HL-60 (cell line): ENCODE measurements around the gene TMEM60.

Source experiments
- CTCF ChIP-seq: IDR thresholded peaks from one replicate; pipeline ENCODE4 v1.5.1; 2011; ENCODE audit warnings: low read length, control low read depth, inconsistent platforms; ENCODE audit not compliant: insufficient read depth
- GABPA ChIP-seq: IDR thresholded peaks from 2 replicates; pipeline ENCODE4 v1.6.1; 2012; ENCODE audit warnings: low read depth
- POLR2AphosphoS5 ChIP-seq: IDR thresholded peaks from 2 replicates; pipeline ENCODE4 v1.6.1; 2012; ENCODE audit warnings: low read depth
- REST ChIP-seq: IDR thresholded peaks from 2 replicates; pipeline ENCODE4 v1.6.1; 2012; ENCODE audit warnings: low read depth; ENCODE audit not compliant: insufficient replicate concordance
- SPI1 ChIP-seq: IDR thresholded peaks from 2 replicates; pipeline ENCODE4 v1.6.1; 2012; ENCODE audit warnings: low read depth, mild to moderate bottlenecking, borderline replicate concordance

GRCh38 chr7:77752016-77752415 lies 46.2 kb downstream of the TMEM60 start:
- TF ChIP-seq CTCF (no peak), REST (no peak), POLR2AphosphoS5 (peak; percentile 92), GABPA (peak; percentile 22; the same call in 1 of the 2 replicates), SPI1 (no peak)
